Activated CD4-positive, alpha-beta T cell treated with anti-CD3 and anti-CD28 coated beads, Interleukin-2, amount 50 U/mL, for 48 hours (primary cell): ENCODE data around the gene ATP13A5.

Experiments used
- DNase-seq, 2 experiments: peaks; one replicate each; pipeline ENCODE4 v3.0.0-alpha.2; 2020

Gene ATP13A5

DNA sequence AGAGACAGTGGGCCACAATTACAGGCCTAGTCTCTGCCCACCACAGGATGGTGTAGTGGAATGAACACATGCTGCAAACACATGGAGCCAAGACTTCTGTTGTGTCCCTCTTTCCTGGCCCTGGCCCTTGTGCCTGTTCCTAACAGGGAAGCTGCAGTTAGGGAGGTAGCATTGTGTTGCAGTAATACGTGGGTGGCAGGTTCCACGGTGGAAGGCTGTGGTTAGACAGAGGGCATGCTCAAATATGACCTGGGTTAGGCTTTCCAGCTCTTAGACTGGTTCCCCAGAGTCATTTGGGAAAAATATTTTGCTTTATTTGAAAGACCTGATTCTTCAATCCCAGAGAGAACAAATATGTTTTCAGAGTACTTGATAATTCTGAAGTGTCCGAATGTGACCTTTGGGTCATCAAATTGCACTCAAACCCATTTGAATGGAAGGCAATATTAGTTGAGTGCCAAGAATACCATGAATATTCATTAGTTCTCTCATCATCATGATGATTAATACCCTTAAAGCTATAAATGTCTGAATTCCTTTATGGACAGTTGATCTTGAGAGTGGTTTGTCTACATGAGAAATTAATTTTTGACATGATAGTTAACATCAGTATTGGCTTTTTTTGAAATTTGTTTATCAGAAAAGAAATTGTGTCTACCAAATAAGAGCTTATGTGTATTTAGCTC is 109.1 kb downstream of the ATP13A5 start:
- no peak for DNase-seq

DNA sequence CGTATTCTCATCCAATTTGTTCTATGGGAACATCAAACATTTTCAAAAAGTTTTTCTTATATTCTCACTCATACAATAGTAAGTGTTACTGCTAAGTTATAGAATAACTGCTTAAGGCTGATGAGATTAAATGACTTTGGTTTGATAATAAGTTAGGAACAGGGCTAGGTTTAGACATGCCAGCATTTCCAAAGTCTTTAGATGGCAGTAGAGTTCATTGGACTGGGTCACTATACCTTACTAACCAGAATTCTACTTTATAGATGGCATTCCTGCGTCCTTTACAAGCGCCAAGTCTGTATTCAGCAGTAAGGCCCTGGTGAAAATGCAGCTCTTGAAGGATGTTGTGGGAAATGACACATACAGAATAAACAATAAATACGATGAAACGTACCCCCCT is 115.8 kb downstream of the ATP13A5 start:
- DNase-seq, result no peak

- DNase-seq, result no peak
Measured at GRCh38 chr3:193261970-193262369, 116.6 kb downstream of the ATP13A5 start.

DNA sequence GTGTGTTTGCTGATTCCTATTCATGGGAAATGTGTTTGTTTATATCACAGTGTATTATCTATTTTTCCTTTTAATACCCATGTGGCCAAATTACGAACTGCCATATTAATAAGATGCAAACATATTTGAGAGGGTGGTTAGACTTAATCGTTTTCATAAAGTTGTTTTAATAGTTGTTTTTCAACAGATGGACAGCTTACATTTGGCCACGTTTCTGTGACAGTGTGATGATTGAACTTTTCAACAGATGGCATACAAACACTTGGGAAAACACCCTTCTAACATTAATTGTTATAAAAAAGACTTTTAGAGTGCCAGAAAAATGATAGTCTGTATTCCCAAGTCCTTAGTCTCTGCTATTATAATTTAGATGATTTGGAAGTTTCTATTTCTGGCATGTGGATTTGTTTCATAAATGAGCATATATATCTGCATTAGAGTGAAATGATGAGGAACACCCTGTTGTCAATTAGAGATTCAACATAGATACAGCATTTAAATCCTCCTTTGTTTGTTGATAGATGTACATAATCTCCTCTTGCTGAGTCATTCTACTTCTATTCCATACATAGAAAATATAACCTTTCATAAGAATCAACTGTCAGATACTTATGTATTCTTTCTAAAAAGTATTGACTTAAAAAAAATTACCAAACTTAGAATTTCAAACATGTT is 124.4 kb downstream of the ATP13A5 start:
- no peak for DNase-seq

- DNase-seq, result no peak
Measured at GRCh38 chr3:193250492-193250891, 128.1 kb downstream of the ATP13A5 start.

DNA sequence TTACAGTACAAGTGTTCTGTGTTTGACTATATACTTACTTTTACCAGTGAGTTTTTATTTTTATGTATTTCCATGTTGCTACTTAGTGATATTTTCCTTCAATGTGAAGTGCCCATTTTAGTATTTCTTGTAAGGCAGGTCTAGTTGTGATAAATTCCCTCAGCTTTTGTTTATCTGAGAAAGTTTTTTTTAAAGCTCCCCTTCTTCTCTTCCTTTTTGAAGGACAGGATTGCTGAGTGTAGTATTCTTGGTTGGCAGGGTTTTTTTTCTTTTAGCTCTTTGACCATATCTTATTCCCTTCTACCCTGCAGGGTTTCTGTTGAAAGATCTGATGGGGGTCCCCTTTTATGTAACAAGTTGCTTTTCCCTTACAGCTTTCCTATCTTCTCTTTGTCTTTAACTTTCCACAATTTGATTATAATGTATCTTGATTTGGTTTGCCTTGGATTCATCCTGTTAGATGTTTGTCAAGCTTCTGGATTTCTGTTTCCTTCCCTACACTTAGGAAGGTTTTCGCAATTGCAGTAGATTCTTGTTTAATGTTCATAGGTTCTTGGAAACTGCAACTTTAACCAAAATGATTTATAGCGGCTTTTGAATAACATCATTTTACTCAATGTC is 129.6 kb downstream of the ATP13A5 start:
- DNase-seq, result no peak

GRCh38 chr3:193243571-193243970 is 135.0 kb downstream of the ATP13A5 start:
- DNase-seq, result no peak

DNA sequence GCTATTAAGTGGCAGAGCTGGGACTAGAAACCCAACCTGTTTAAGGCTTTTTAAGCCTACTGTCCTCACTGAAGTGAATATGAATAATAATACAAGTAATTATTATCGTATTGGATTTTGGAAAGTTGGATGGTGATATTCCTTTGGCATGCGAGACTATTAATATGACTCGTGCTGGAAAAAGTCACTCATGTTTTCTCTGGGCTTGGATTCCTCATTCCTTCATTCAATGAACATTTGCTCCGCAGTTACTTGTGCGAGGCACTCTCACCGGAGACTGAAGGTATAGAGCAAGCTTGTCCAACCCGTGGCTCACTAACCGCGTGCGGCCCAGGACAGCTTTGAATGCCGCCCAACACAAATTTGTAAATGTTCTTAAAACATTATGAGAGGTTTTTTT is 136.8 kb downstream of the ATP13A5 start:
- no peak for DNase-seq

DNA sequence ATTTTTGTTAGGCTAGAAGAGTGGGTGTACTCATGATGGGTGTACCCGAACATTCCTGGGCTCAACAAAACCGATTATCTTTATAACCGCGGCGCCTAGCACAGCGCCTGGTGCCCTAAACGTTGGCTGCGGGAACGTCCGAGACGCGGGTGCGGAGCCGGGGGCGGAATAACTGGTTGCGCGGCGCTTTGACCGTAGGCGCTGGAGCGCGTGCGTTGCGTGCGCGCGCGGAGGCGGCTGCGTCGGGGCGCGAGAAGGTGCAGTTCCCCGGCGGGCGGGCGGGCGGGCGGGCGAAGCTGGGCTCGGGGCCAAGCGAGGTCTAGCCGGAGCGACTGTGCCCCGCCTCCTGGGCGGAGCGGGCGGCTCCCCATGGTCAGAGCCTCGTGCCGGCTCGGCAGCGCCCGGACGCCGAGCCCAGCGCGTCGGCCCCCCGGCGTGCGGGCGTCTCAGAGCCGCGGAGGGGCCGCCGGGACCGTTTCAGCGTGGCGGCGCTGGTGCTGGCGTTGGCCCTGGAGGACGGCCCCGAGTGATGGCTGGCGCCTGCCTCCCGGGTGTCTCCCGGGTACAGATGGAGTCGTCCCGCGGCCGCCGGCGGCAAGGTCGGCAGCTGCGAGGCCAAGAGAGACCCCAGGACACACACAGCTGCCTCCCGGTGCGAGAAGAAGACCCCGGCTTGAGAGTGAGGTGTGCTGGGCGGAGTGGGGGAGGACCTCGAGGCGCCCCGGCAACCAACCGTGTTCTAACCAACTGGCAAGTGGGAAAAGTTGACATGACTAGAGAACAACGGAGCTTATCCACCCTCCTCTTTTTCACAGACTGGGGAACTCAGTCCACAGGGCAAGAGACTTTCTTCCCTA is 137.5 kb downstream of the ATP13A5 start, which contains the start of gene PLAAT1:
TSS of gene PLAAT1 (plus strand) at position 373 of the 857 bp plus-strand sequence. CDS start 14,429 bp downstream, outside the sequence.
- peak; percentile 18 to 29 for DNase-seq

DNA sequence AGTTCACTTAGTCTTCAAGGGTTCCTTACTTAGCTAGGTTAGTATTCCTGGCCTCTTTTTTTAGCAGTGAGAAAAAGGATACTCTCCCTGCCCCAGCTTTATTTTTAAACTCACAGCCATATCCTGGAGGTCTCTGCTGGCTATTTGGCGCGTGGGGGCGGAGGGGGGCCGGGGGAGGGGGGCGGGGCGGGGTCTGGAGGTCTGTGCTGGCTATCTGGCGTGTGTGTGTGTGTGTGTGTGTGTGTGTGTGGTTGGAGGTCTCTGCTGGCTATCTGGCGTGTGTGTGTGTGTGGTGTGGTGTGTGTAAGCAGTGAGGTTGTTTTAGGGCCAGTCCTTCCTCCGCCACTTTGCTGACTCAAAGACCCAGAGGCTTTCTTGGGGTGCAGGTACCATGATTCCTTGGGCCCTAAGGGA is 138.1 kb downstream of the ATP13A5 start:
- no peak for DNase-seq

DNA sequence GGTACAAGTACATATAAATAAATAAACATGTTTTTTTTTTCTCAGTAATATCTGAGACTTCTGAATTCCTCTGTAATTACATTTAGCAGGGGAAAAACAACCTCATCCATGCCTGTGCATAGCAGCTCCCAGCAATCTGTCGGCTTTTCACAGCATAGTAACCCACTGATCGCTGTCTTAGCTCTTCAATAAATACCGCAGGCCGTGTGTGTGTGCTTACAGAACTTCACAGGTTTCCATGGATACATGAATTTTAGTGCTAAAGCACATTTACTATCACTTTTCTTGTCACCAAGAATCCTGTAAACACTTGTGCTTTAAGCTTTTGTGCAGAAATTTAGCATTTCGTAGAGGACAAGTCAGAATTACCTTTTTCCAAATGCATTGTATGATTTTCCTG is 141.5 kb downstream of the ATP13A5 start:
- no peak for DNase-seq

GRCh38 chr3:193236599-193236998 is 142.0 kb downstream of the ATP13A5 start:
- no peak for DNase-seq

DNA sequence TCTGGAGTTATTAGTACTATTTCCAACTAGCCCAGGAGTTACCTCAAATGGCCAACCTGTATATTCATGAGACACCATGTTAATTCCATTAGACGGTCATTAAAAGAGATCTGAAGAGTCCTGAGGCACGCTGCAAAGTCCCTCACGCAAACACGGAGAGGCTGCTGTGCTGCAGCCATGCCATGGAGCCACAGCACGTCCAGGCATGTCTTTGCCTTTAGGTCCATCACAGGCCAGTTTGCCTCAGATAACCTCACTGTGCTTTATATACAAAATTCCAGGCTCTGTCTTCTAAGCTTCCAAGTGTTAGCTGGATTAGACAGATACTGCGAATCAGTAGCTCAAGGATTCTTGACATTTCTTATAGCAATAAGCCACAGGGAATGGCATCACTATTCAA is 147.4 kb downstream of the ATP13A5 start:
- no peak for DNase-seq

DNA sequence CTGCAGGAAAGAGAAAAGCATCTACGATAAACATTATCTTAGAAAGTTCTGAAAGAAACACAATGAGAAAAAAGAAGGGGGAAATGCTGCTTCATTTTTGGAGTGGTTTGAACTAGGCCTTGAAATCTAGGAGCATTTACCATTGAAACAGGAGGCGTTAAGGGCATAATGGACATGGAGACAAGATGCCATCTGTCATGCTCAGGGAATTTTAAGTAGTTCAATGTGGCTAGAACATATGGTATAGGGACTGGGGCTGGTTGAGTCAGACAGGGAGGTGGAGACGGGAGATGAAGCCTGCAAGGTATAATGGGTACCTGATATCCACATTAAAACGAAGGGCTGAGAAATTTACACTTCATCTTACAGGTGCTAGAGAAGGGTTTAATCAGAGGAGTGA is 147.9 kb downstream of the ATP13A5 start:
- no peak for DNase-seq

GRCh38 chr3:193229851-193230420 is 148.6 kb downstream of the ATP13A5 start:
- DNase-seq, result no peak

DNA sequence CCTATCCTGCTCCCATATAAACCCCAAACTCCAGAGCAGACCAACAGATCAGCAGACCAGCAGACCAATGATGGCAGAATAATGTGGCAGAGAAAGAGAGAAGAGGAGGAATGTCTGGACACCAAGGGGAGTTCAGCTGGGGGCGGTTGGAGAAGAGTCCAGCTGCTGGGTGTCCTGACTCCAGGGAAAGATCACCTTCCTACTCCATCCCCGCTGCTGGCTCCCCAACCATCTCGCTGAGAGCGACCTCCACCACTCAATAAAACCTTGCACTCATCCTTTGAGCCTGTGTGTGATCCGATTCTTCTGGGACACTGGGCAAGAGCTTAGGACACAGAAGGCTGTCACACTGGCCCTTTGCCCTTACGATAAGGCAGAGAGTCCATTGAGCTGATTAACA is 150.3 kb downstream of the ATP13A5 start:
- no peak for DNase-seq

GRCh38 chr3:193225302-193226125 is 153.0 kb downstream of the ATP13A5 start:
- no peak for DNase-seq
